ENCODE results near the gene MAP3K4.

GRCh38 chr6:161091151-161091550 is 99.6 kb downstream of the MAP3K4 start:
- TF ChIP-seq, protein P1, sequence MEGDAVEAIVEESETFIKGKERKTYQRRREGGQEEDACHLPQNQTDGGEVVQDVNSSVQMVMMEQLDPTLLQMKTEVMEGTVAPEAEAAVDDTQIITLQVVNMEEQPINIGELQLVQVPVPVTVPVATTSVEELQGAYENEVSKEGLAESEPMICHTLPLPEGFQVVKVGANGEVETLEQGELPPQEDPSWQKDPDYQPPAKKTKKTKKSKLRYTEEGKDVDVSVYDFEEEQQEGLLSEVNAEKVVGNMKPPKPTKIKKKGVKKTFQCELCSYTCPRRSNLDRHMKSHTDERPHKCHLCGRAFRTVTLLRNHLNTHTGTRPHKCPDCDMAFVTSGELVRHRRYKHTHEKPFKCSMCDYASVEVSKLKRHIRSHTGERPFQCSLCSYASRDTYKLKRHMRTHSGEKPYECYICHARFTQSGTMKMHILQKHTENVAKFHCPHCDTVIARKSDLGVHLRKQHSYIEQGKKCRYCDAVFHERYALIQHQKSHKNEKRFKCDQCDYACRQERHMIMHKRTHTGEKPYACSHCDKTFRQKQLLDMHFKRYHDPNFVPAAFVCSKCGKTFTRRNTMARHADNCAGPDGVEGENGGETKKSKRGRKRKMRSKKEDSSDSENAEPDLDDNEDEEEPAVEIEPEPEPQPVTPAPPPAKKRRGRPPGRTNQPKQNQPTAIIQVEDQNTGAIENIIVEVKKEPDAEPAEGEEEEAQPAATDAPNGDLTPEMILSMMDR (IDR thresholded peaks at IDR 0.05): no peak
- TF ChIP-seq POLR2A (IDR thresholded peaks at IDR 0.05): no peak

Data from breast epithelium (tissue), 3 donors.